ENCODE measurements around the gene PCGF1.

PCGF1 gene

DNA sequence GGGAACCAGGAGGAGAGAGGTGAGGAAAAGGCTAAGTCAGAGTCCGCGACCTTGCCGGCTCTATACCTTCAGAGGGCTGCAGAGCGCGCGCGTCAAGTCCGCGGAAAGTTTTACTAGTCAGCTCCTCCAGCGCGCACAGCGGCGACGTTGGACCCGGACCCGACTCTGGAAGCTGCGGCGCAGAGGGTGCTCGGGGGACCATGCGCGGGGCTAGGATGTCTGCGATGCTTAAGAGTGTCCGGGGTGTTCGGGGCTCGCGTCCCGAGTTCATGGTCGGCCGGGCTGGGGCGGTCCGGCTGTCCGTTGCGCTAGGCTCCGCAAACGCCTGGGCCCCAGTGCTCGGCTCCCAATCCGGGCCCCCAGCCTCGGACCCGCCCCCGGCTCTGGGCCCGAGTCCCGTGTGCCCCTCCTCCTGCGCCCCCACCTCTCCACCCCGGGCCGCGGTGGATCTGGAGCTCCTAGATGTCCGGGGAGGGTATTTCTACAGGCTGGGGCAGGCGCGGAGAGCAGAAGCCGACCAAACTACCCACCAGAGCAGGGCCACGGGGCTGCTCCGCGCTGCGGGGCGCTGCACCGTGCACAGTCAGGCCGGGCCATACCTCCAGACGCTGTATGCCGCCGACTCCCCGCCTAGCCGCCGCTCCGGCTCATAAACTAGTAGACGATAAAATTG lies 8.1 kb downstream of the PCGF1 start, which contains the start of gene LBX2:
Gene LBX2 (minus strand): TSS at position 337 of the 673 bp plus-strand sequence. CDS start 66 bp downstream, at position 271.
- TF ChIP-seq, protein P1, sequence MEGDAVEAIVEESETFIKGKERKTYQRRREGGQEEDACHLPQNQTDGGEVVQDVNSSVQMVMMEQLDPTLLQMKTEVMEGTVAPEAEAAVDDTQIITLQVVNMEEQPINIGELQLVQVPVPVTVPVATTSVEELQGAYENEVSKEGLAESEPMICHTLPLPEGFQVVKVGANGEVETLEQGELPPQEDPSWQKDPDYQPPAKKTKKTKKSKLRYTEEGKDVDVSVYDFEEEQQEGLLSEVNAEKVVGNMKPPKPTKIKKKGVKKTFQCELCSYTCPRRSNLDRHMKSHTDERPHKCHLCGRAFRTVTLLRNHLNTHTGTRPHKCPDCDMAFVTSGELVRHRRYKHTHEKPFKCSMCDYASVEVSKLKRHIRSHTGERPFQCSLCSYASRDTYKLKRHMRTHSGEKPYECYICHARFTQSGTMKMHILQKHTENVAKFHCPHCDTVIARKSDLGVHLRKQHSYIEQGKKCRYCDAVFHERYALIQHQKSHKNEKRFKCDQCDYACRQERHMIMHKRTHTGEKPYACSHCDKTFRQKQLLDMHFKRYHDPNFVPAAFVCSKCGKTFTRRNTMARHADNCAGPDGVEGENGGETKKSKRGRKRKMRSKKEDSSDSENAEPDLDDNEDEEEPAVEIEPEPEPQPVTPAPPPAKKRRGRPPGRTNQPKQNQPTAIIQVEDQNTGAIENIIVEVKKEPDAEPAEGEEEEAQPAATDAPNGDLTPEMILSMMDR (IDR thresholded peaks at IDR 0.05; ENCODE audit: insufficient read depth, low read length, missing control alignments) = no peak
- ChIA-PET CTCF (interaction anchor here (1.2 to 13.6 kb wide), 4 partner anchors 9 to 87 kb away, joined by 3 to 202 read pairs (median 16); partner anchors contain the start of genes CCDC142 and TTC31), POLR2A (interaction anchor here (0.6 to 1.0 kb wide), 2 partner anchors 16 to 79 kb away, joined by 3 to 5 read pairs; partner anchors contain the start of genes CCDC142 and TTC31)
- DNase-seq (ENCODE audit: low read depth, low spot score) = no peak
- peak within 1 kb of the TSS; percentile 43 for H3K4me3 ChIP-seq (ENCODE audit: low read depth, low read length)

DNA sequence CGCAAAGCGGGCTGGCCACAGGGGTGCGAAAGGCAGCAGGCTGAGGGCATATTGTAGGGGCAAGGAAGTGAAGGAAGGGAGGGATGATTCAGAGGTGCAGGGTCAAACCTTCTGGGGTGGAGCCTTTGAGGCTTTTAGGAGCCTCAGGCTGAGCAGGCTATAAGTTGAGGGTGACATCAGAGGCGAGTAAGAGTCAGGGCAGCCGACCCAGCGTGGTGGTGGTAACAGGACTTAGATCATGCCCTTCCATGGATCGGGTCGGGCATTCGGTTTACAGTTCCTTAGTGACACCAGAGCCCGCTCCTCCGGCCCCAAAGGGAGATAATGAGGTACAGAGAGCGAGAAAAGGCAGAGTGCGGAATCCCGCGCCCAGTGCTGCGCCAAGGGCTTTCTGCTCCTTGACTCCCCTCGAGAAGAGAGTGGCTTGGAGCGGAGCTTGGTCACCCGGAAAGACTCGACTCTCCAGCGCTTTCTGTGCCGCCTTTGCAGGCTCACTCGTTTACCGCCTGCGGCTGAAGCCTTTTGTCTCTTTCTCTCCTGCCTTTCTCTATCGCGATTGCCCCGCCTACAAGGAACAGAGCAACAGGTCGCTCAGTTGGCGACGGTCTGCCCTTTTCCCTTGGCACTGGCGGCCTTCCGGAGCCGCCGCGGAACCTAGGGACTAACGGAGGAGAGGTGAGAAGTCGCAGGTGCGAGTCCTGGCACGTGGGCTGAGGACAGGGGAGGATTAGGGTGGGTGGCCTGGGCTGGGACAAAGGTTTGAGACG lies 8.8 kb downstream of the PCGF1 start:
- ChIA-PET CTCF (interaction anchor here (1.4 to 13.6 kb wide), 4 partner anchors 9 to 88 kb away, joined by 3 to 202 read pairs (median 16); partner anchors contain the start of genes CCDC142, PCGF1 and TTC31), POLR2A (interaction anchor here (0.6 to 1.0 kb wide), 2 partner anchors 16 to 80 kb away, joined by 3 to 5 read pairs; partner anchors contain the start of genes CCDC142 and TTC31)
- TF ChIP-seq, protein P1 (IDR thresholded peaks at IDR 0.05; ENCODE audit: insufficient read depth, low read length, missing control alignments) = no peak
- H3K4me3 ChIP-seq (ENCODE audit: low read depth, low read length) = peak overlapping the region; percentile 43
- DNase-seq (ENCODE audit: low read depth, low spot score) = no peak

DNA sequence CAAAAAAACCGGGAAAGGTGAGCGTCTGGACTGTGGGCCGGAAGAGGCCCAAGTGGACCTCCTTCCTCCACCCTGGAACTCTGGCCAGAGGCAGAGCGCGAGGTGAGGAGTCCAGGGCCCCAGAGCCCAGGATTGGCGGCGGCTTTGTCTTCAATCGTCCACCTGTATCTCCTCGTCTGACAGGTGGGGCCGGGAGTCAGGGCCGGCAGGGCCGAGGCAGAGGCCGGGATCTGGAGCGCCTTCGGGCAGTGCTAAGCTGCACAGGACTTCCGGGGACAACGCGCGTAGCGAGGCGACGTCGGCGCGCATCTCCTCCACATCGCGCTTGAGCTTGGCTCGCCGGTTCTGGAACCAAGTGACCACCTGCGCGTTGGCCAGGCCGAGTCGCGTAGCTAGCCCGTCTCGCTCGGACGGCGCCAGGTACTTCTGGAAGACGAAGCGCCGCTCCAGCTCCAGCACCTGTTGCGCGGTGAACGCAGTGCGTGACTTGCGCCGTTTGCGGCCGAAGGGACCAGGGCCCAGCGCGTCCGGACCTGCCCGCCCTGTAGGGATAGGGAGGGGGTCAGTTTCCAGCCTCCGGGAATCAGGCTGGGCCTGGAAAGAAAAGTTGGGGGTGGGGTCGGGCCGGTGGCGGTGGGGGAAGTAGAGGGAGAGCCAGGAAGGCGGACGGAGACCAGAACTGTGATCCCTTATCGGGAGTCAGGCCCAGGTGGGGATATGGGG lies 9.6 kb downstream of the PCGF1 start:
- H3K4me3 ChIP-seq (ENCODE audit: low read depth, low read length) = peak overlapping the region; percentile 42
- ChIA-PET POLR2A (no interaction called here), CTCF (interaction anchor here (1.4 to 13.6 kb wide), 4 partner anchors 8 to 89 kb away, joined by 3 to 202 read pairs (median 16); partner anchors contain the start of genes CCDC142, PCGF1 and TTC31)
- no peak for DNase-seq (ENCODE audit: low read depth, low spot score)
- TF ChIP-seq, protein P1 (IDR thresholded peaks at IDR 0.05; ENCODE audit: insufficient read depth, low read length, missing control alignments) = no peak

DNA sequence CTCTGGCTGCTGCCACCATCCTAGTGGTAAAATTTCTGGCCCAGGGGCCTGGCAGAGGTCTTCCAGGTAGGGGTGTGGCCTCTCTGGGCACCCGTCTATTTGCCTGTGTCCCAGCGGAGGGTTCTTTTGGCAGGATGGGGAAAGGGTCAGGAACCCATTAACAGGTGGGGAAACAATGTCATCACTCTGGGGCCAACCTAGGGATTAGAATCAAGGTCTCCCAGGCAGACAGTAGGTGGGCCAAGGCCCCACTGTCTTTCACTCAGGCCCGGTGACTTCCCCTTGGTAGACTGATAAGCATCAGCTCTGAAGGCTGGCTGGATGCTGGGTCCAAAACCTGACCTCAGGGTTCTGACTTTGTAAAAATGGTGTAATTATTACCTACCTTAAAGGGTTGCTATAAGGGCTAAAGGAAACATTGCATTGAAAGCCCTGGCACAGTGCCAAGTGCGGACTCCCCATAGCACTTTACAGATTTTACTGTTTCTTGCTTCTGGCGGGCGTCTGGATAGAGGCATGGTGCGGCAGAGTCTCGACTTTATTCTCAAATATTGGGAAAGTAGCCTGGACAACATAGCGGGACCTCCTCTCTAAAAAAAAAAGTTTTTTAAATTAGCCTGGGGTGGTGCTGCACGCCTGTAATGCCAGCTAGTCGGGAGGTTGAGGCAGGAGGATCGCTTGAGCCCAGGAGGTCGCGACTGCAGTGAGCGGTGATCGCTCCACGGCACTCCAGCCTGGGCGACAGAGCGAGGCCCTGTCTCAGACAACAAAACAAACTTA lies 10.3 kb downstream of the PCGF1 start:
- ChIA-PET POLR2A (interaction anchor here (1.2 kb wide), 1 partner anchor 25 kb away, joined by 4 read pairs; the partner anchor contains the start of gene MRPL53), CTCF (interaction anchor here (1.5 to 13.6 kb wide), 3 partner anchors 11 to 90 kb away, joined by 3 to 202 read pairs (median 29); partner anchors contain the start of genes CCDC142, PCGF1 and TTC31)
- TF ChIP-seq, protein P1 (IDR thresholded peaks at IDR 0.05; ENCODE audit: insufficient read depth, low read length, missing control alignments) = no peak
- no peak overlapping the region for H3K4me3 ChIP-seq (ENCODE audit: low read depth, low read length)
- DNase-seq (ENCODE audit: low read depth, low spot score) = no peak

DNA sequence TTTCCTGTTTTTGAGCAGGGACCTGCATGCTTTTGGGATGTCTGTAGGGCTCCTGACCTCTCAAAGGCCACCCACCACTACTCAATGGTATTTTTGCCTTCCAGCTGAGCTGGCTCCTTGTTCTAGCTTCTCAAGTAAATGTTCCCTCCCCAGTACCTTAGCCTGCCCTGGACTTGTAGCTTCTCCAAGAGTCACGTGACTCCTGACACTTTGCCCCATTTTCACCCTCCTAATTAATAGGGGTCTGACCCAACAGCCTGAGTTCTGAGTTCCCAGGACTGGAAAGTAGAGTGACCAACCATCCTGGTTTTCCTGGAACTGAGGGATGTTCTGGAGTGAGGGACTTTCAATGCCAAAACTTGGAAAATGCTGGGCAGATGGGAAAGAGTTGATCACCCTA lies 12.1 kb downstream of the PCGF1 start:
- CTCF ChIA-PET = interaction anchor here (2.1 kb wide), 1 partner anchor 12 kb away, joined by 6 read pairs; the partner anchor contains the start of genes CCDC142 and TTC31
- POLR2A ChIA-PET = no interaction called here
- no peak for DNase-seq (ENCODE audit: low read depth, low spot score)
- no peak overlapping the region for H3K4me3 ChIP-seq (ENCODE audit: low read depth, low read length)
- TF ChIP-seq, protein P1 (IDR thresholded peaks at IDR 0.05; ENCODE audit: insufficient read depth, low read length, missing control alignments) = no peak
